CD4-positive, alpha-beta T cell treated with Interleukin-17A for 4 hours (primary cell): ENCODE results near the gene SOCS2.
"Not testable (repeated sequence)": the region's sequence is repeated elsewhere in the genome, so short reads cannot be mapped to it uniquely, and the experiment has no call there.

Experiments
- DNase-seq: peaks from one replicate; pipeline ENCODE4 v3.0.0-alpha.2; 2020; ENCODE audit warnings: mixed read lengths

The SOCS2 gene

GRCh38 chr12:93571925-93572711 lies at the start of gene SOCS2:
TSS of gene SOCS2 (plus strand) at chr12:93572675. CDS start at chr12:93572898, 223 bp downstream.
- peak; percentile 41 for DNase-seq

- DNase-seq = no peak
Observed at GRCh38 chr12:93524386-93525133, 47.9 kb upstream of the SOCS2 start.

- DNase-seq = no peak
Observed at GRCh38 chr12:93526786-93527428, 45.6 kb upstream of the SOCS2 start.

- DNase-seq = no peak
Observed at GRCh38 chr12:93530358-93530757, 42.1 kb upstream of the SOCS2 start.

GRCh38 chr12:93533310-93533709 lies 39.2 kb upstream of the SOCS2 start:
- DNase-seq = no peak

GRCh38 chr12:93536111-93536765 lies 36.2 kb upstream of the SOCS2 start:
- DNase-seq = no peak

GRCh38 chr12:93536766-93537488 lies 35.5 kb upstream of the SOCS2 start:
- DNase-seq = no peak

GRCh38 chr12:93537769-93538168 lies 34.7 kb upstream of the SOCS2 start:
- no peak for DNase-seq

- DNase-seq = no peak
Observed at GRCh38 chr12:93539821-93540220, 32.7 kb upstream of the SOCS2 start.

- no peak for DNase-seq
Observed at GRCh38 chr12:93540466-93540865, 32.0 kb upstream of the SOCS2 start.

- DNase-seq = no peak
Observed at GRCh38 chr12:93541578-93542225, 30.8 kb upstream of the SOCS2 start.

- no peak for DNase-seq
Observed at GRCh38 chr12:93547778-93548177, 24.7 kb upstream of the SOCS2 start.

GRCh38 chr12:93549174-93549573 lies 23.3 kb upstream of the SOCS2 start:
- DNase-seq = no peak

GRCh38 chr12:93550748-93551611 lies 21.5 kb upstream of the SOCS2 start:
- DNase-seq = no peak

GRCh38 chr12:93552427-93552826 lies 20.0 kb upstream of the SOCS2 start:
- DNase-seq = no peak

GRCh38 chr12:93557879-93558278 lies 14.6 kb upstream of the SOCS2 start:
- DNase-seq = not testable (repeated sequence)

GRCh38 chr12:93558685-93559084 lies 13.8 kb upstream of the SOCS2 start:
- not testable (repeated sequence) for DNase-seq

GRCh38 chr12:93563807-93564538 lies 8.5 kb upstream of the SOCS2 start:
- no peak for DNase-seq

GRCh38 chr12:93565760-93566159 lies 6.7 kb upstream of the SOCS2 start:
- no peak for DNase-seq

GRCh38 chr12:93567174-93567573 lies 5.3 kb upstream of the SOCS2 start:
- no peak for DNase-seq
